AG04450 (cell line): ENCODE data around the gene RAPGEF1. TPM values are rescaled to one million over a fixed set of nuclear protein-coding genes. Genes with fewer than 3 reads are reported as not detected.

Source experiments
- CTCF ChIA-PET: fragments of 300-600, 350-600 bp; formaldehyde crosslinking; extraction: SDS; loops from one replicate; lab custom pipeline; 2022; ENCODE audit warnings: antibody characterized with exemption, inconsistent platforms; lab: Charles Lee
- POLR2A ChIA-PET: fragments of 350-600 bp; formaldehyde crosslinking; extraction: SDS; loops from one replicate; lab custom pipeline; 2021; ENCODE audit warnings: antibody characterized with exemption, inconsistent platforms; lab: Yijun Ruan, JAX
- DNase-seq: peaks from one replicate; pipeline ENCODE4 v3.0.0-alpha.2; 2011; ENCODE audit warnings: low read depth, low spot score
- H3K27ac ChIP-seq: one replicate; pipeline ENCODE4 v1.5.1; 2012; ENCODE audit warnings: low read depth, low read length, control low read depth
- H3K27me3 ChIP-seq: one replicate; pipeline ENCODE4 v1.6.0; 2012; ENCODE audit warnings: low read length; ENCODE audit not compliant: control insufficient read depth, insufficient read depth
- H3K4me3 ChIP-seq: 2 replicates; pipeline ENCODE4 v1.5.1; 2011; ENCODE audit warnings: mild to moderate bottlenecking, low read depth, low read length, control low read depth
- H3K9me3 ChIP-seq: 2 replicates; pipeline ENCODE4 v1.5.1; 2012; ENCODE audit warnings: low read length; ENCODE audit not compliant: control insufficient read depth, insufficient read depth
- CTCF ChIP-seq: IDR thresholded peaks from 2 replicates; pipeline ENCODE4 v1.5.1; 2011; ENCODE audit warnings: low read depth, low read length, control low read depth, inconsistent platforms
- polyA plus RNA-seq: library from polyadenylated mRNA; depleted of rRNA; stranded (reverse); fragments of >200 nt; gene quantifications from 2 replicates; pipeline ENCODE4 v1.2.3, GENCODE V29; 2011

Gene RAPGEF1
- polyA plus RNA-seq, 1 experiment, result 27.6 TPM

- CTCF ChIA-PET, result interaction anchor here (2.2 kb wide), 1 partner anchor 20 kb away, joined by 11 read pairs; no protein-coding TSS in a partner anchor
- H3K27me3 ChIP-seq, result no peaks in the 10 kb centered on the region
- no peak for TF ChIP-seq CTCF
- POLR2A ChIA-PET, result interaction anchor here (0.6 to 1.2 kb wide), 4 partner anchors 20 to 47 kb away, joined by 3 to 4 read pairs (median 4); no protein-coding TSS in a partner anchor
- H3K9me3 ChIP-seq, result no peaks in the 10 kb centered on the region
- no peak overlapping the region for H3K4me3 ChIP-seq
- no peak overlapping the region for H3K27ac ChIP-seq
- no peak for DNase-seq
Observed at GRCh38 chr9:131697908-131698617, 41.8 kb downstream of the RAPGEF1 start.

- peak; percentile 52 for TF ChIP-seq CTCF
- no peaks in the 10 kb centered on the region for H3K9me3 ChIP-seq
- no peak overlapping the region for H3K4me3 ChIP-seq
- POLR2A ChIA-PET, result interaction anchor here (1.1 to 1.2 kb wide), 2 partner anchors 22 to 48 kb away, joined by 3 read pairs; no protein-coding TSS in a partner anchor
- no peaks in the 10 kb centered on the region for H3K27me3 ChIP-seq
- H3K27ac ChIP-seq, result no peak overlapping the region
- no peak for DNase-seq
- CTCF ChIA-PET, result interaction anchor here (0.9 to 2.2 kb wide), 4 partner anchors 16 to 58 kb away, joined by 3 to 11 read pairs (median 4); no protein-coding TSS in a partner anchor
Observed at GRCh38 chr9:131697097-131697496, 42.8 kb downstream of the RAPGEF1 start.

GRCh38 chr9:131695836-131696460 is 43.9 kb downstream of the RAPGEF1 start:
- H3K4me3 ChIP-seq, result no peak overlapping the region
- H3K27me3 ChIP-seq, result no peaks in the 10 kb centered on the region
- no peaks in the 10 kb centered on the region for H3K9me3 ChIP-seq
- TF ChIP-seq CTCF, result no peak
- H3K27ac ChIP-seq, result no peak overlapping the region
- CTCF ChIA-PET, result interaction anchor here (1.2 to 2.2 kb wide), 3 partner anchors 18 to 45 kb away, joined by 4 to 11 read pairs (median 4); no protein-coding TSS in a partner anchor
- POLR2A ChIA-PET, result no interaction called here
- DNase-seq, result no peak

GRCh38 chr9:131695366-131695765 is 44.5 kb downstream of the RAPGEF1 start:
- POLR2A ChIA-PET, result no interaction called here
- no peak for TF ChIP-seq CTCF
- Histone ChIP-seq H3K4me3 (no peak overlapping the region), H3K9me3 (no peaks in the 10 kb centered on the region), H3K27ac (no peak overlapping the region), H3K27me3 (no peaks in the 10 kb centered on the region)
- CTCF ChIA-PET, result interaction anchor here (0.7 kb wide), 1 partner anchor 24 kb away, joined by 5 read pairs; no protein-coding TSS in a partner anchor
- no peak for DNase-seq
